GM23338 (cell line): ENCODE measurements around the gene SH3TC2. TPM values are rescaled to one million over a fixed set of nuclear protein-coding genes. Genes with fewer than 3 reads are reported as not detected.

Experiments used
- ATAC-seq: fragments of 200-7000 bp; cut with Tn5 transposase; 3 replicates; pipeline ENCODE4 v1.9.1; 2020
- DNase-seq: peaks from one replicate; pipeline ENCODE4 v3.0.0-alpha.2; 2015; ENCODE audit warnings: low spot score
- H2AFZ ChIP-seq: fragments of 200-600 bp; sonication (generic); 2 replicates; pipeline ENCODE4 v1.8.0; 2016; ENCODE audit warnings: antibody characterized with exemption, mild to moderate bottlenecking, moderate library complexity
- H3F3A ChIP-seq: fragments of 200-600 bp; sonication (generic); replicated peaks from 2 replicates; pipeline ENCODE4 v1.8.0; 2017; ENCODE audit warnings: antibody characterized with exemption, mixed run types, low read depth
- H3K27ac ChIP-seq: fragments of 200-600 bp; sonication (generic); 2 replicates; pipeline ENCODE4 v1.6.1; 2016; ENCODE audit warnings: low read depth
- H3K27me3 ChIP-seq: fragments of 200-600 bp; sonication (generic); 2 replicates; pipeline ENCODE4 v1.8.0; 2016; ENCODE audit warnings: mild to moderate bottlenecking, mixed run types, moderate library complexity; ENCODE audit not compliant: insufficient read depth
- H3K36me3 ChIP-seq: fragments of 200-600 bp; sonication (generic); 2 replicates; pipeline ENCODE4 v1.8.0; 2016; ENCODE audit warnings: mild to moderate bottlenecking; ENCODE audit not compliant: insufficient read depth
- H3K4me1 ChIP-seq: fragments of 200-600 bp; sonication (generic); 2 replicates; pipeline ENCODE4 v1.8.0; 2016; ENCODE audit warnings: mild to moderate bottlenecking, moderate library complexity; ENCODE audit not compliant: insufficient read depth
- H3K4me2 ChIP-seq: fragments of 200-600 bp; sonication (generic); 2 replicates; pipeline ENCODE4 v1.7.1; 2017; ENCODE audit warnings: mixed run types
- H3K4me3 ChIP-seq: fragments of 200-600 bp; sonication (generic); 2 replicates; pipeline ENCODE4 v1.6.1; 2016; ENCODE audit warnings: mixed run types
- H3K79me2 ChIP-seq: fragments of 200-600 bp; sonication (generic); replicated peaks from 2 replicates; pipeline ENCODE4 v1.8.0; 2017; ENCODE audit warnings: mild to moderate bottlenecking; ENCODE audit not compliant: insufficient read depth
- H3K9me2 ChIP-seq: fragments of 200-600 bp; sonication (generic); 2 replicates; pipeline ENCODE4 v1.8.0; 2017; ENCODE audit not compliant: insufficient read depth
- H4K20me1 ChIP-seq: fragments of 200-600 bp; sonication (generic); replicated peaks from 2 replicates; pipeline ENCODE4 v1.8.0; 2017; ENCODE audit warnings: mild to moderate bottlenecking; ENCODE audit not compliant: insufficient read depth
- H3K27ac Mint-ChIP-seq: 2 replicates; pipeline ENCODE4 v1.8.0; 2020; ENCODE audit warnings: inconsistent platforms, mild to moderate bottlenecking, moderate library complexity, mixed read lengths
- H3K27me3 Mint-ChIP-seq: 3 replicates; pipeline ENCODE4 v1.8.0; 2022; ENCODE audit warnings: low read depth, mild to moderate bottlenecking, moderate library complexity, mixed read lengths, inconsistent platforms; ENCODE audit not compliant: insufficient read depth, poor library complexity
- H3K36me3 Mint-ChIP-seq: 3 replicates; pipeline ENCODE4 v1.8.0; 2021; ENCODE audit warnings: low read depth, mild to moderate bottlenecking, inconsistent platforms, moderate library complexity, mixed read lengths
- H3K4me1 Mint-ChIP-seq: 3 replicates; pipeline ENCODE4 v1.8.0; 2020; ENCODE audit warnings: mild to moderate bottlenecking, inconsistent platforms, mixed read lengths
- H3K4me3 Mint-ChIP-seq: 3 replicates; pipeline ENCODE4 v1.8.0; 2021; ENCODE audit warnings: moderate library complexity, mild to moderate bottlenecking, inconsistent platforms, mixed read lengths
- H3K9me3 Mint-ChIP-seq: 3 replicates; pipeline ENCODE4 v1.8.0; 2020; ENCODE audit warnings: moderate library complexity, mild to moderate bottlenecking, inconsistent platforms, mixed read lengths
- ETS1 ChIP-seq: IDR thresholded peaks from 2 replicates; pipeline ENCODE4 v1.6.1; 2016; ENCODE audit warnings: antibody characterized with exemption
- EZH2 ChIP-seq: fragments of 200-600 bp; sonication (generic); IDR thresholded peaks from one replicate; pipeline ENCODE4 v1.8.0; 2017; ENCODE audit warnings: antibody characterized with exemption, mild to moderate bottlenecking, low read depth; ENCODE audit not compliant: unreplicated experiment
- EZH2phosphoT487 ChIP-seq: fragments of 200-600 bp; sonication (generic); IDR thresholded peaks from one replicate; pipeline ENCODE4 v1.8.1; 2018; ENCODE audit warnings: antibody characterized with exemption; ENCODE audit not compliant: unreplicated experiment
- JUNB ChIP-seq: IDR thresholded peaks from one replicate; pipeline ENCODE4 v1.6.1; 2016; ENCODE audit warnings: antibody characterized with exemption; ENCODE audit not compliant: unreplicated experiment
- NANOG ChIP-seq: IDR thresholded peaks from 2 replicates; pipeline ENCODE4 v1.6.1; 2016; ENCODE audit warnings: antibody characterized with exemption, borderline replicate concordance
- POLR2AphosphoS5 ChIP-seq: IDR thresholded peaks from 2 replicates; pipeline ENCODE4 v1.6.1; 2016; ENCODE audit warnings: antibody characterized with exemption, low read depth
- STAT1 ChIP-seq: IDR thresholded peaks from one replicate; pipeline ENCODE4 v1.6.1; 2016; ENCODE audit warnings: antibody characterized with exemption; ENCODE audit not compliant: unreplicated experiment
- ZNF114 ChIP-seq: fragments of 250-450 bp; sonication (Bioruptor Pico); IDR thresholded peaks from 2 replicates; pipeline ENCODE4 v1.5.0; 2020; ENCODE audit warnings: mild to moderate bottlenecking, moderate library complexity
- ZNF331 ChIP-seq: fragments of 250-450 bp; sonication (Bioruptor Pico); IDR thresholded peaks from 2 replicates; pipeline ENCODE4 v1.5.0; 2020; ENCODE audit warnings: low read depth, mild to moderate bottlenecking, moderate library complexity
- ZNF462 ChIP-seq: fragments of 250-450 bp; sonication (Bioruptor Pico); IDR thresholded peaks from 2 replicates; pipeline ENCODE4 v1.5.0; 2020; ENCODE audit warnings: mild to moderate bottlenecking, moderate library complexity
- polyA plus RNA-seq: library from polyadenylated mRNA; unstranded; fragments of >200 nt; fragmentation: Nextera tagmentation; extraction: Ambion mirVana; gene quantifications from 2 replicates; pipeline ENCODE4 v1.2.1, GENCODE V29; 2016
- total RNA-seq: library from RNA; depleted of rRNA; stranded (reverse); fragments of >200 nt; shearing (Covaris generic); gene quantifications from 2 replicates; pipeline ENCODE4 v1.2.3, GENCODE V29; 2014
- TF ChIP-seq, protein P1 (sequence below), 2 experiments: fragments of 200-600 bp in 1 of 2; sonication (generic) in 1 of 2; conservative IDR thresholded peaks; 2 replicates each; pipeline versions ENCODE4 v1.5.1 to v1.6.1; 2016 to 2017; ENCODE audit warnings: antibody characterized with exemption in 2 of 2, low read depth in 2 of 2, mild to moderate bottlenecking in 2 of 2, moderate library complexity in 1 of 2
- TF ChIP-seq, protein P2 (sequence below): IDR thresholded peaks from one replicate; pipeline ENCODE4 v1.6.1; 2018; ENCODE audit warnings: antibody characterized with exemption; ENCODE audit not compliant: unreplicated experiment

Gene SH3TC2
- total and polyA plus RNA-seq, 2 experiments from 2014 or later, result 0.10 to 0.17 TPM

DNA sequence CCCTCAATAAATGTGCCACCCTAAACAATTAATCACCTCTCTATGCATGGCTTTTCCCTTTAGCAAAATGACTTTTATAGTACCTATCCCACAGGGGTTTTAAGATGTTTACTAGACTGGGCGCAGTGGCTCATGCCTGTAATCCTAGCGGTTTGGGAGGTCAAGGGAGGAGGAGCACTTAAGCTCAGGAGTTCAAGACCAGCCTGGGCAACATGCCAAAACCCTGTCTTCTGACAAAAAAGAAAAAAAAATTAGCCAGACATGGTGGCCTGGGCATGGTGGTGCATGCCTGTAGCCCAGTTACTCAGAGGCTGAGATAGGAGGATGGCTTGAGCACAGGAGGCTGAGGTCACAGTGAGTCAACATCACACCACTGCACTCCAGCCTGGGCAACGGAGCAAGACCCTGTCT lies 13.5 kb downstream of the SH3TC2 start (continued):
- TF ChIP-seq, protein P1, sequence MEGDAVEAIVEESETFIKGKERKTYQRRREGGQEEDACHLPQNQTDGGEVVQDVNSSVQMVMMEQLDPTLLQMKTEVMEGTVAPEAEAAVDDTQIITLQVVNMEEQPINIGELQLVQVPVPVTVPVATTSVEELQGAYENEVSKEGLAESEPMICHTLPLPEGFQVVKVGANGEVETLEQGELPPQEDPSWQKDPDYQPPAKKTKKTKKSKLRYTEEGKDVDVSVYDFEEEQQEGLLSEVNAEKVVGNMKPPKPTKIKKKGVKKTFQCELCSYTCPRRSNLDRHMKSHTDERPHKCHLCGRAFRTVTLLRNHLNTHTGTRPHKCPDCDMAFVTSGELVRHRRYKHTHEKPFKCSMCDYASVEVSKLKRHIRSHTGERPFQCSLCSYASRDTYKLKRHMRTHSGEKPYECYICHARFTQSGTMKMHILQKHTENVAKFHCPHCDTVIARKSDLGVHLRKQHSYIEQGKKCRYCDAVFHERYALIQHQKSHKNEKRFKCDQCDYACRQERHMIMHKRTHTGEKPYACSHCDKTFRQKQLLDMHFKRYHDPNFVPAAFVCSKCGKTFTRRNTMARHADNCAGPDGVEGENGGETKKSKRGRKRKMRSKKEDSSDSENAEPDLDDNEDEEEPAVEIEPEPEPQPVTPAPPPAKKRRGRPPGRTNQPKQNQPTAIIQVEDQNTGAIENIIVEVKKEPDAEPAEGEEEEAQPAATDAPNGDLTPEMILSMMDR (conservative IDR thresholded peaks at IDR 0.05; ENCODE audit: low read depth in 2 of 2), result no peak
- TF ChIP-seq ZNF114 (CRISPR knock-in tag), result no peak
- TF ChIP-seq, protein P2, sequence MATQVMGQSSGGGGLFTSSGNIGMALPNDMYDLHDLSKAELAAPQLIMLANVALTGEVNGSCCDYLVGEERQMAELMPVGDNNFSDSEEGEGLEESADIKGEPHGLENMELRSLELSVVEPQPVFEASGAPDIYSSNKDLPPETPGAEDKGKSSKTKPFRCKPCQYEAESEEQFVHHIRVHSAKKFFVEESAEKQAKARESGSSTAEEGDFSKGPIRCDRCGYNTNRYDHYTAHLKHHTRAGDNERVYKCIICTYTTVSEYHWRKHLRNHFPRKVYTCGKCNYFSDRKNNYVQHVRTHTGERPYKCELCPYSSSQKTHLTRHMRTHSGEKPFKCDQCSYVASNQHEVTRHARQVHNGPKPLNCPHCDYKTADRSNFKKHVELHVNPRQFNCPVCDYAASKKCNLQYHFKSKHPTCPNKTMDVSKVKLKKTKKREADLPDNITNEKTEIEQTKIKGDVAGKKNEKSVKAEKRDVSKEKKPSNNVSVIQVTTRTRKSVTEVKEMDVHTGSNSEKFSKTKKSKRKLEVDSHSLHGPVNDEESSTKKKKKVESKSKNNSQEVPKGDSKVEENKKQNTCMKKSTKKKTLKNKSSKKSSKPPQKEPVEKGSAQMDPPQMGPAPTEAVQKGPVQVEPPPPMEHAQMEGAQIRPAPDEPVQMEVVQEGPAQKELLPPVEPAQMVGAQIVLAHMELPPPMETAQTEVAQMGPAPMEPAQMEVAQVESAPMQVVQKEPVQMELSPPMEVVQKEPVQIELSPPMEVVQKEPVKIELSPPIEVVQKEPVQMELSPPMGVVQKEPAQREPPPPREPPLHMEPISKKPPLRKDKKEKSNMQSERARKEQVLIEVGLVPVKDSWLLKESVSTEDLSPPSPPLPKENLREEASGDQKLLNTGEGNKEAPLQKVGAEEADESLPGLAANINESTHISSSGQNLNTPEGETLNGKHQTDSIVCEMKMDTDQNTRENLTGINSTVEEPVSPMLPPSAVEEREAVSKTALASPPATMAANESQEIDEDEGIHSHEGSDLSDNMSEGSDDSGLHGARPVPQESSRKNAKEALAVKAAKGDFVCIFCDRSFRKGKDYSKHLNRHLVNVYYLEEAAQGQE, result no peak
- no peak for TF ChIP-seq EZH2
- TF ChIP-seq ETS1, result no peak
- TF ChIP-seq STAT1, result no peak
- no peak for TF ChIP-seq EZH2phosphoT487
- TF ChIP-seq JUNB, result no peak

DNA sequence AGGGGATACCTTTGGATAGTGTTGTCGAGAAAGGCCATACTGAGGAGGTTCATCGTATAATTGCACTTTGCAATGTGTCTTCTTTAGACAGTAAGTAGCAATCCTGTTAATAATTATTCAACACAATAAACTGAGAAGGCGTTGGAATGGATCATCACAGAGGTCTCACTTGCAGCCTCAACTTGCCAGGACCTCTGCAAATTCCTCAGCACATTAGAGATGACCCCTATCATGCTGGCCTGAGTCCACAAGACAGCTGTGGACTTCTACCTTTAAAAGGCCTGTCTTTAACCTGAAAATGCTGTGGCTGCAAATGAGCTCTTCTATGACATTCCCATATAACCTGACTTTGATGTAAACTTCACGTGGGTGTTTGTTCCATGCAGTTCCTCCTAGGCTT lies 14.1 kb downstream of the SH3TC2 start:
- H3F3A ChIP-seq, result no peaks in the 10 kb centered on the region
- Mint-ChIP-seq H3K4me1 (peaks cover 3% of the 10 kb centered on the region; the same call in 1 of the 3 replicates), H3K9me3 (no peaks in the 10 kb centered on the region), H3K4me3 (no peak overlapping the region), H3K27me3 (no peaks in the 10 kb centered on the region), H3K27ac (no peak overlapping the region), H3K36me3 (no peaks in the 10 kb centered on the region)
- no peak overlapping the region for H3K4me2 ChIP-seq
- H3K4me3 ChIP-seq, result no peak overlapping the region
- no peaks in the 10 kb centered on the region for H4K20me1 ChIP-seq
- no peaks in the 10 kb centered on the region for H3K36me3 ChIP-seq
- no peak for DNase-seq
- no peak overlapping the region for H2AFZ ChIP-seq
- H3K27ac ChIP-seq, result no peak overlapping the region
- H3K79me2 ChIP-seq, result no peaks in the 10 kb centered on the region
- H3K4me1 ChIP-seq, result no peaks in the 10 kb centered on the region
- ATAC-seq, result no peak
- H3K9me2 ChIP-seq, result no peaks in the 10 kb centered on the region
- no peaks in the 10 kb centered on the region for H3K27me3 ChIP-seq
- TF ChIP-seq ZNF114 (CRISPR knock-in tag), result no peak
- no peak for TF ChIP-seq ZNF331 (CRISPR knock-in tag)
- TF ChIP-seq POLR2AphosphoS5, result no peak
- no peak for TF ChIP-seq ZNF462 (CRISPR knock-in tag)
- TF ChIP-seq NANOG, result no peak
- TF ChIP-seq STAT1, result no peak
